NT2/D1 (cell line): ENCODE measurements around the gene IDH2.

Source experiments
- SUZ12 ChIP-seq: IDR thresholded peaks from 2 replicates; pipeline ENCODE4 v1.6.1; 2011; ENCODE audit not compliant: insufficient read length, insufficient read depth; ENCODE audit errors: extremely low read depth
- YY1 ChIP-seq: IDR thresholded peaks from 2 replicates; pipeline ENCODE4 v1.6.1; 2011; ENCODE audit not compliant: insufficient read length, insufficient read depth

GRCh38 chr15:90067181-90067952 is 34.9 kb downstream of the IDH2 start:
- TF ChIP-seq YY1: no peak
- no peak for TF ChIP-seq SUZ12
